ENCODE results near the gene NCSTN.

Gene NCSTN

DNA sequence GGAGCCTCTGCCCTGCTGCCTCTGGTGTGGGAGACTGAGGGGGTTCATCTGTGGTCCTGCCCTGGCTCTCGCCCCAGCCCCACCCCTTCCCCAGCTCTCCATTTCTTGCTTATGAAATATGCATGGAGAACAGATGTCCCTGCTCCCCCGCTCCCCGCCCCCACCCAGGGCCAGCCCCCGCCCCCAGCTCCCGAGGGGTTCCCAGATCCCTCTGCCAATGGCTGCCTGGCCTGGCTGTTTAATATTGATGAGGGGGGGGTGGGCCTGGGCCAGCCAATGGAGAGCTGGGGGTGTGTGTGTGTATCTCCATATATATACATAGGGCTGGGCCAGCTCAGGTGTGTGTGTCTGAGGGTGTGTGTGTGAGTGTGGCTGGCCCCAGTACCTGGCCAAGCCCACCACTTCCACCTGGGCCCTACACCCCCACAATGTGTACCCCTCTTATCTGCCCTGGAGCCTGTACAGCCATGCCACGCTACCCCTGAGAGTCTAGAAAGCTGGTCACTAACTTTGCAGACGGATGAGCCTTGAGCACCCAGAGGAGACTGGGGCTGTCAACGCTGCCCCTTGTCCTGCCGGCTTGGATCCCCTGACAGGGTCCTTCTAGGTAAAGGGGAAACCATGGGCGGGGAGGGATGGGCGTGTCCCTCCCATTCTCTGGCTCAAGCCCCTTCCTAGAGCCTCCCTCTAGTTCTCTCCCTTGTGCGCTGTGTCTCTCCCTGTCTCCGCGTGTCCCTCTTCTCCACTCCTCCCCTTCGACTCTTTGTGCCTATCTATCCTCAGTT, 23.7 kb downstream of the NCSTN start, which contains the start of gene NHLH1:
Gene NHLH1 (plus strand): TSS at position 341 of the 785 bp plus-strand sequence. CDS start 3,661 bp downstream, outside the sequence.
- peaks cover 2% of the 10 kb centered on the region for H3K36me3 ChIP-seq (replicated peaks; ENCODE audit: low read depth, low read length)
- H3K4me3 ChIP-seq (ENCODE audit: low read length): no peak within 1 kb of the TSS
- peaks cover 6% of the 10 kb centered on the region for H3K4me1 ChIP-seq (ENCODE audit: low read length)
- no peaks in the 10 kb centered on the region for H3K79me2 ChIP-seq (ENCODE audit: low read length)
- H3K9ac ChIP-seq (ENCODE audit: low read length): no peak within 1 kb of the TSS
- no peak within 1 kb of the TSS for H3K4me2 ChIP-seq (ENCODE audit: low read length)
- no peaks in the 10 kb centered on the region for H4K20me1 ChIP-seq (ENCODE audit: insufficient read depth, low read length)
- H3K27ac ChIP-seq (ENCODE audit: low read length): no peak within 1 kb of the TSS
- no peaks in the 10 kb centered on the region for H3K27me3 ChIP-seq (ENCODE audit: low read depth, low read length)
- no peak for TF ChIP-seq EZH2phosphoT487 (IDR thresholded peaks at IDR 0.05; ENCODE audit: low read depth)
- TF ChIP-seq, protein P1, sequence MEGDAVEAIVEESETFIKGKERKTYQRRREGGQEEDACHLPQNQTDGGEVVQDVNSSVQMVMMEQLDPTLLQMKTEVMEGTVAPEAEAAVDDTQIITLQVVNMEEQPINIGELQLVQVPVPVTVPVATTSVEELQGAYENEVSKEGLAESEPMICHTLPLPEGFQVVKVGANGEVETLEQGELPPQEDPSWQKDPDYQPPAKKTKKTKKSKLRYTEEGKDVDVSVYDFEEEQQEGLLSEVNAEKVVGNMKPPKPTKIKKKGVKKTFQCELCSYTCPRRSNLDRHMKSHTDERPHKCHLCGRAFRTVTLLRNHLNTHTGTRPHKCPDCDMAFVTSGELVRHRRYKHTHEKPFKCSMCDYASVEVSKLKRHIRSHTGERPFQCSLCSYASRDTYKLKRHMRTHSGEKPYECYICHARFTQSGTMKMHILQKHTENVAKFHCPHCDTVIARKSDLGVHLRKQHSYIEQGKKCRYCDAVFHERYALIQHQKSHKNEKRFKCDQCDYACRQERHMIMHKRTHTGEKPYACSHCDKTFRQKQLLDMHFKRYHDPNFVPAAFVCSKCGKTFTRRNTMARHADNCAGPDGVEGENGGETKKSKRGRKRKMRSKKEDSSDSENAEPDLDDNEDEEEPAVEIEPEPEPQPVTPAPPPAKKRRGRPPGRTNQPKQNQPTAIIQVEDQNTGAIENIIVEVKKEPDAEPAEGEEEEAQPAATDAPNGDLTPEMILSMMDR (IDR thresholded peaks at IDR 0.05; ENCODE audit: low read depth, low read length): no peak
- no peak within 1 kb of the TSS for H2AFZ ChIP-seq (ENCODE audit: low read depth, low read length)
- H3K9me3 ChIP-seq (ENCODE audit: insufficient read depth, low read length): no peaks in the 10 kb centered on the region

DNA sequence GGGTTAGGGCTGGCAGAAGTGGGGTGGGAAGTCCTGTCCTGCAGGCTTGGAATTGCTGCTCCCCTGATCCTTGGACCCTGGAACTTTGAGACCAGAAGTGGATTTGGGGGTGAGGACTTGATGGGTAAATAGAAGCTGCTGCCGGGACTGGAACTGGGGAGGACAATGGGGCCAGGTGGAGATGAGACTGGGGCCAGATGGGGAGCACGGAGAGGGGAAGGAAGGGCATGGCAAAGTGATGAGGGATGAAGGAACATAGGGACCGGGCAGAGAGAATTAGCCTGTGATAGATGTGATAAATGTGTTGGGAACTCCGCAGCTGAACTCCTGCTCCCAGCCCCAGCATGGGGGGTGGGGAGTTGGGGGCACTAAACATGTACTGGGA, 24.3 kb downstream of the NCSTN start:
- H3K27me3 ChIP-seq (ENCODE audit: low read depth, low read length): no peaks in the 10 kb centered on the region
- TF ChIP-seq EZH2phosphoT487 (IDR thresholded peaks at IDR 0.05; ENCODE audit: low read depth): no peak
- TF ChIP-seq, protein P1 (IDR thresholded peaks at IDR 0.05; ENCODE audit: low read depth, low read length): no peak
- H3K27ac ChIP-seq (ENCODE audit: low read length): no peak overlapping the region
- H2AFZ ChIP-seq (ENCODE audit: low read depth, low read length): no peak overlapping the region
- no peaks in the 10 kb centered on the region for H3K79me2 ChIP-seq (ENCODE audit: low read length)
- H4K20me1 ChIP-seq (ENCODE audit: insufficient read depth, low read length): no peaks in the 10 kb centered on the region
- H3K4me2 ChIP-seq (ENCODE audit: low read length): no peak overlapping the region
- no peaks in the 10 kb centered on the region for H3K36me3 ChIP-seq (replicated peaks; ENCODE audit: low read depth, low read length)
- no peak overlapping the region for H3K9ac ChIP-seq (ENCODE audit: low read length)
- no peaks in the 10 kb centered on the region for H3K9me3 ChIP-seq (ENCODE audit: insufficient read depth, low read length)
- H3K4me1 ChIP-seq (ENCODE audit: low read length): peaks cover 7% of the 10 kb centered on the region
- H3K4me3 ChIP-seq (ENCODE audit: low read length): no peak overlapping the region

DNA sequence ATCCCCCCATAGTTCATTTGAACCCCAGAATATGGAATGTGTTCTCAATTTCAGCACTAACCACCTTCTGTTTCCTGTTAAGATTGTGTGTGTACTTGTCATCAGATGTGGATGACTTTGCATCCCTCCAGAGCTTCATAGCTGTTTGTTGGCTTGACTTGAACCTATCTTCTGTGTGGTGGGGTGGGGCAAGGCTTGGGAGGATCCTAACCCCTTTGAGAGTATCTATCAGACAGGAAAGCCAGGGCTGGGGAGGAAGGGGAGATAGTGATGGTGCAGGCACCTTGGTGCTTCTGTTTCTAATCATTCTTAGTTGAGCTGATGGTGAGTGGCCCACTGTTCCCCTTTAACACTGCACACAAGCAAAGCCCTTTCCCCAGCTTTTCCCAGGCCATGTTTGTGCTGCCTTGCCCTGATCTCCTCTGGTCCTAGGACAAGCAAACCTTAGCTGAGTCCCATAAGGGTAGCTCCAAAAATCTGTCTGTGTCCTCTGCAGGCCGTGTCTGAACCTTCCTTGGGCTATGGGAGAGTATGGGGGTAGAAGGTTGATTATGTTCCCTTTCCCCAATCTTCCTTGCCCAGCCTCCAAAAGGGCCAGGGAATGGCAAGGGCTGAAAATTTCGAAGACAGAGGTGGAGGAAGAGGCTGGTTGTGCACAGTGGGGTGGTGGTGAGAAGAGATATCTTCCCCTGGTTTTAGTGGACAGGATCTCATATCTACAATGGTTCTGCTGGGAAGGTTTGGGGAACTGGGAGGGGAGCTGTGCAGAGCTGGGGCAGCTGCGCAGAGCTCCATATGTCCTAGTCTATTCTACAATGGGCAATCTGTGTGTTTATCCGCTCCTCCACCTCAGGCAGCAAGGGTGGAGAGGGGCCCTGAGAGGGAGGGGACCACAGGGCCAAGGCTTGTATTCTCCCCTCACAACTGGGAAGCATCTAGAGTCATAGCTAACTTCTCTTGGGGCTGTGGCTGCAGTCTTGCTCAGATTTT, 25.0 kb downstream of the NCSTN start:
- H2AFZ ChIP-seq (ENCODE audit: low read depth, low read length): no peak overlapping the region
- no peaks in the 10 kb centered on the region for H3K27me3 ChIP-seq (ENCODE audit: low read depth, low read length)
- no peaks in the 10 kb centered on the region for H3K36me3 ChIP-seq (replicated peaks; ENCODE audit: low read depth, low read length)
- H3K27ac ChIP-seq (ENCODE audit: low read length): no peak overlapping the region
- no peak overlapping the region for H3K9ac ChIP-seq (ENCODE audit: low read length)
- peaks cover 7% of the 10 kb centered on the region for H3K4me1 ChIP-seq (ENCODE audit: low read length)
- H4K20me1 ChIP-seq (ENCODE audit: insufficient read depth, low read length): no peaks in the 10 kb centered on the region
- H3K79me2 ChIP-seq (ENCODE audit: low read length): no peaks in the 10 kb centered on the region
- H3K4me3 ChIP-seq (ENCODE audit: low read length): no peak overlapping the region
- H3K9me3 ChIP-seq (ENCODE audit: insufficient read depth, low read length): no peaks in the 10 kb centered on the region
- H3K4me2 ChIP-seq (ENCODE audit: low read length): no peak overlapping the region
- no peak for TF ChIP-seq EZH2phosphoT487 (IDR thresholded peaks at IDR 0.05; ENCODE audit: low read depth)
- TF ChIP-seq, protein P1 (IDR thresholded peaks at IDR 0.05; ENCODE audit: low read depth, low read length): no peak

DNA sequence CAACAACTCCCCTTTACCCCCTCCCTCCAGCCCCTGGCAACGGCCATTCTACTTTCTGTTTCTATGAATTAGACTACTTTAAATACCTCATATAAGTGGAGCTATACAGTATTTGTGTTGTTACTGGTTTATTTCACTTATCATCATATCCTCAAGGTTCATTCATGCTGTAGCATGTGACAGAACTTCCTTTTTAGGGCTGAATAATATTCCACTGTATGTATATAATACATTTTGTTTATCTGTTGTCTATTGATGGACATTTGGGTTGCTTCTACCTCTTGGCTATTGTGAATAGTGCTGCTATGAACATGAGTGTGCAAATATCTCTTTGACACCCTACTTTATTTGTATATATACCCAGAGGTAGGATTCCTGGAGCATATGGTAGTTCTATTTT, 25.9 kb downstream of the NCSTN start:
- Histone ChIP-seq H3K9ac (ENCODE audit: low read length) (no peak overlapping the region), H4K20me1 (ENCODE audit: insufficient read depth, low read length) (no peaks in the 10 kb centered on the region), H3K27me3 (ENCODE audit: low read depth, low read length) (no peaks in the 10 kb centered on the region), H3K4me3 (ENCODE audit: low read length) (no peak overlapping the region), H3K27ac (ENCODE audit: low read length) (no peak overlapping the region), H3K79me2 (ENCODE audit: low read length) (no peaks in the 10 kb centered on the region), H3K4me1 (ENCODE audit: low read length) (peaks cover 7% of the 10 kb centered on the region), H3K9me3 (ENCODE audit: insufficient read depth, low read length) (no peaks in the 10 kb centered on the region), H3K4me2 (ENCODE audit: low read length) (no peak overlapping the region), H2AFZ (ENCODE audit: low read depth, low read length) (no peak overlapping the region), H3K36me3 (replicated peaks; ENCODE audit: low read depth, low read length) (no peaks in the 10 kb centered on the region)
- TF ChIP-seq, protein P1 (IDR thresholded peaks at IDR 0.05; ENCODE audit: low read depth, low read length): no peak
- TF ChIP-seq EZH2phosphoT487 (IDR thresholded peaks at IDR 0.05; ENCODE audit: low read depth): no peak

Measured in OCI-LY3 (cell line).